NCI-H1092 treated with DMSO at 0.1 percent for 48 hours (cell line): ENCODE results near the gene SCARB1.

Experiments
- DNase-seq: peaks from one replicate; lab custom pipeline; 2025; lab: John Stamatoyannopoulos, UW

The SCARB1 gene

GRCh38 chr12:124760560-124760959, 103.1 kb downstream of the SCARB1 start:
- DNase-seq = no peak

- no peak for DNase-seq
These were observed 103.7 kb downstream of the SCARB1 start for GRCh38 chr12:124759841-124760503.

GRCh38 chr12:124758266-124759220, 105.1 kb downstream of the SCARB1 start:
- DNase-seq = peak; percentile 88

- no peak for DNase-seq
These were observed 106.3 kb downstream of the SCARB1 start for GRCh38 chr12:124757329-124757728.

- DNase-seq = no peak
These were observed 106.9 kb downstream of the SCARB1 start for GRCh38 chr12:124756760-124757159.

- no peak for DNase-seq
These were observed 107.5 kb downstream of the SCARB1 start for GRCh38 chr12:124756166-124756565.

GRCh38 chr12:124755801-124756148, 107.9 kb downstream of the SCARB1 start:
- DNase-seq = no peak

GRCh38 chr12:124754949-124755800, 108.5 kb downstream of the SCARB1 start:
- DNase-seq = peak; percentile 96

- DNase-seq = no peak
These were observed 109.2 kb downstream of the SCARB1 start for GRCh38 chr12:124754491-124754890.

- DNase-seq = no peak
These were observed 109.7 kb downstream of the SCARB1 start for GRCh38 chr12:124753993-124754392.

GRCh38 chr12:124753228-124753591, 110.5 kb downstream of the SCARB1 start:
- no peak for DNase-seq

GRCh38 chr12:124752437-124753227, 111.0 kb downstream of the SCARB1 start:
- DNase-seq = no peak

GRCh38 chr12:124751654-124752355, 111.9 kb downstream of the SCARB1 start:
- DNase-seq = no peak

GRCh38 chr12:124750787-124751471, 112.7 kb downstream of the SCARB1 start:
- DNase-seq = peak; percentile 22

- DNase-seq = no peak
These were observed 113.5 kb downstream of the SCARB1 start for GRCh38 chr12:124750149-124750656.

- no peak for DNase-seq
These were observed 113.9 kb downstream of the SCARB1 start for GRCh38 chr12:124749725-124750124.

GRCh38 chr12:124747426-124748161, 116.1 kb downstream of the SCARB1 start:
- DNase-seq = no peak

- no peak for DNase-seq
These were observed 116.8 kb downstream of the SCARB1 start for GRCh38 chr12:124746649-124747425.
